Adrenal gland (tissue), 12 donors: ENCODE measurements around the gene FGGY. TPM values are rescaled to one million over a fixed set of nuclear protein-coding genes. Genes with fewer than 3 reads are reported as not detected.

Source experiments
- DNase-seq, 7 donors: peaks; one replicate each; pipeline ENCODE4 v3.0.0-alpha.2; 2019 to 2020
- H3K27ac ChIP-seq, 5 donors: fragments of 200-600 bp; sonication (generic) in 4 of 5; 1 replicate in 3 of 5; 2 replicates in 2 of 5; pipeline versions ENCODE4 v1.5.1 to v1.8.0; 2016 to 2020; ENCODE audit warnings: mild to moderate bottlenecking in 1 of 5
- H3K27me3 ChIP-seq: fragments of 200-600 bp; 2 replicates; pipeline ENCODE4 v1.8.0; 2021
- H3K36me3 ChIP-seq, 2 donors: fragments of 200-600 bp; replicated peaks in 1 of 2; 1 replicate in 1 of 2; 2 replicates in 1 of 2; pipeline versions ENCODE4 v1.5.1 to v1.8.0; 2018 to 2022
- H3K4me1 ChIP-seq, 2 donors: fragments of 200-600 bp; replicated peaks in 1 of 2; 1 replicate in 1 of 2; 2 replicates in 1 of 2; pipeline versions ENCODE4 v1.5.1 to v1.8.0; 2018 to 2021
- H3K4me3 ChIP-seq, 4 donors: fragments of 200-600 bp; sonication (generic) in 3 of 4; one replicate each; pipeline ENCODE4 v1.5.1; 2016 to 2018
- H3K9me3 ChIP-seq, 3 donors: fragments of 200-600 bp; sonication (generic) in 1 of 3; replicated peaks in 1 of 3; 1 replicate in 2 of 3; 2 replicates in 1 of 3; pipeline versions ENCODE4 v1.5.1 to v1.8.0; 2016 to 2021
- CTCF ChIP-seq, 6 experiments: fragments of 450-650 bp in 4 of 6; fragments of 200-600 bp in 2 of 6; sonication (generic) in 1 of 6; IDR thresholded peaks; 1 replicate in 5 of 6; 2 replicates in 1 of 6; pipeline versions ENCODE4 v1.5.1 to v1.8.0; 2016 to 2021; ENCODE audit warnings: antibody characterized with exemption in 6 of 6, mild to moderate bottlenecking in 2 of 6, moderate library complexity in 1 of 6
- POLR2A ChIP-seq, 2 donors: fragments of 450-650 bp; IDR thresholded peaks; one replicate each; pipeline ENCODE4 v1.6.1; 2017; ENCODE audit warnings: antibody characterized with exemption in 2 of 2, mild to moderate bottlenecking in 2 of 2, moderate library complexity in 1 of 2
- WGBS, 4 donors: extraction: QIAGEN DNeasy Blood & Tissue Kit in 2 of 4; methylation state at CpG; one replicate each; pipeline versions ENCODE4 v1.1.5 to v1.1.7; 2013 to 2017; 5-methylcytosine and 5-hydroxymethylcytosine counted together
- intact Hi-C, 2 donors: fragments of 100-400 bp; cut with DNase I; formaldehyde crosslinking; loops; one replicate each; pipeline versions ENCODE4 v1.14.1 to v1.15.0; 2022 to 2023
- polyA plus RNA-seq, 3 donors: library from polyadenylated mRNA; stranded (reverse); fragments of 200-250 nt in 2 of 3; fragments of 350-450 nt in 1 of 3; fragmentation: Illumina TruSeq in 1 of 3; extraction: RNeasy Lipid Tissue Mini Kit (QIAGEN cat#74804) in 1 of 3; gene quantifications; one replicate each; pipeline ENCODE4 v1.2.3, GENCODE V29; 2013 to 2014
- total RNA-seq, 9 donors: library from RNA; depleted of rRNA in 4 of 9; stranded (reverse); fragments of >200 nt in 4 of 9; fragments of 120-200 nt in 1 of 9; fragmentation: NEBNext Ultra II Directional in 1 of 9; extraction: Animal tissue kit (Norgen Biotek cat#: 25700) in 1 of 9; gene quantifications; one replicate each; pipeline versions ENCODE4 v1.1.0 to v1.2.4, GENCODE V29; 2013 to 2023
- donor health status: healthy with polysubstance abuse.
- donor health status: Bipolar disorder and iron deficiency.
- donor health status: DM: yes; HTN: yes; CAD: no.
- donor health status: DM: no; HTN: no; CAD: no.
- donor health status: DM: no; HTN: no; CAD: no.
- donor health status: DM: yes; HTN: yes; CAD: no.

Gene FGGY
- total and polyA plus RNA-seq, 12 donors, result 7.4 to 75.5 (median 35.0) TPM

GRCh38 chr1:59506952-59507351 is 210.1 kb downstream of the FGGY start:
- no peaks in the 10 kb centered on the region for H3K36me3 ChIP-seq
- no peak overlapping the region for H3K4me3 ChIP-seq
- no peak for DNase-seq
- H3K4me1 ChIP-seq, result peaks cover 8 to 38% of the 10 kb centered on the region in 2 donors
- H3K9me3 ChIP-seq, result no peaks in the 10 kb centered on the region
- peak overlapping the region in 3 of 5 donors; percentile 0 to 21 (median 9) for H3K27ac ChIP-seq
- intact Hi-C loops, result no loop called here
- H3K27me3 ChIP-seq, result no peaks in the 10 kb centered on the region
- TF ChIP-seq POLR2A (IDR thresholded peaks at IDR 0.05) (no peak), CTCF (IDR thresholded peaks at IDR 0.05) (no peak)
- 66 to 73% (median 69%) methylated on average over 3 of the region's 3 CpGs for WGBS, 4 donors

DNA sequence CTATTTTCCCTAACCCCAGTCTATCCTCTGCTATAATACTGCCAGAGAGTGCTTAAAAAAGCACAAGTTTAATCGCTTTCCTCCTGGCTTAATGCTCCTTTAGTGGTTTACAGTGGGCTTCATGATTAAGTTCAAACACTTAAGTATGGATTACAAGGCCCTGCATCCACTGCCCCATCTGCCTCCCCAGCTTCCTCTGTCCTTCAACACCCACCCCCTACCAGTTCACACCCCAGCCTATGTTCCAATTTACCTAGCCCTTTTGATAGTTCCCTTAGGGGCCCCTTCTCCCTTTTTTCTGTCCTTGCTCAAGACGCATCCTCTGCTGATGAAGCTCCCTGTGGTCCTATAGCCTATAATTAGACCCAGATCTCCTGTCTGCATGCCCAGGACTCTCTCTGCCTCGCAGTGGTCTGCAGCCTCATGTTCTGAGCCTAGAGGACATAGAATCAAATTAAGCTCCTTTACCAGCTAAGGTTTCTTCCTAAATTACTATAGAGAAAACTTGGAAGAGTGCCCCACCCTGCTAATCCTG is 212.5 kb downstream of the FGGY start:
- H3K9me3 ChIP-seq, result no peaks in the 10 kb centered on the region
- H3K27ac ChIP-seq, result no peak overlapping the region
- no peak for TF ChIP-seq CTCF (IDR thresholded peaks at IDR 0.05)
- no peak for TF ChIP-seq POLR2A (IDR thresholded peaks at IDR 0.05)
- H3K36me3 ChIP-seq, result no peaks in the 10 kb centered on the region
- WGBS, 4 donors, result 92 to 97% (median 95%) methylated on average over 3 of the region's 3 CpGs
- intact Hi-C loops, result no loop called here
- no peak overlapping the region for H3K4me3 ChIP-seq
- H3K27me3 ChIP-seq, result no peaks in the 10 kb centered on the region
- peaks cover 13 to 53% of the 10 kb centered on the region in 2 donors for H3K4me1 ChIP-seq
- no peak for DNase-seq

DNA sequence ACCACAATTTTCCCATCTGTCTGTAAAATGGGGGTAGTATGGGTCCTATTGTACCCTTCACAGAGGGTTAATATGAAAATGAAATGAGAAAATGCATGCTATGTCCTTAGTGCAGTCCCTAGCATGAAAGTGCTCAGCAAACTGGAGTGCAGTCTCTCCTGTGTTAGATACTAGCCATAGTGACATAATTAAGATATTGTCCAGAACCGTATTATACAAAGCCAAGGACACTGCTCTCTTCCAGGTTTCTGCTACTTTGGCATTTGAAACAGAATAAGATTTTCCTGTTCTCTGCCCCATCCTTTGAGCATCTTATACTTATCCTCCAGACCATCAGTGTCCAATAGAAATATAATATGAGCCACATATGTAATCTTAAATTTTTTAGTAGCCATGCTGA is 213.4 kb downstream of the FGGY start:
- TF ChIP-seq POLR2A (IDR thresholded peaks at IDR 0.05), result no peak
- no peak for TF ChIP-seq CTCF (IDR thresholded peaks at IDR 0.05)
- intact Hi-C loops, result no loop called here
- 17 to 70% (median 46%) methylated on average over 1 of the region's 1 CpG for WGBS, 4 donors

GRCh38 chr1:59511476-59512465 is 214.9 kb downstream of the FGGY start:
- no peak overlapping the region for H3K4me3 ChIP-seq
- intact Hi-C loops, result no loop called here
- 47 to 58% (median 53%) methylated on average over 7 of the region's 7 CpGs for WGBS, 4 donors
- no peaks in the 10 kb centered on the region for H3K9me3 ChIP-seq
- peak; percentile 49 to 82 (median 67) for DNase-seq
- peaks cover 13 to 42% of the 10 kb centered on the region in 2 donors for H3K4me1 ChIP-seq
- no peaks in the 10 kb centered on the region for H3K36me3 ChIP-seq
- H3K27ac ChIP-seq, result peak overlapping the region in 4 of 5 donors; percentile 24 to 73 (median 55)
- TF ChIP-seq POLR2A (IDR thresholded peaks at IDR 0.05) (no peak), CTCF (IDR thresholded peaks at IDR 0.05) (no peak)
- H3K27me3 ChIP-seq, result no peaks in the 10 kb centered on the region

More for the DNA sequence above, 213.4 kb downstream of the FGGY start:
- Histone ChIP-seq H3K4me3 (no peak overlapping the region), H3K27me3 (no peaks in the 10 kb centered on the region), H3K9me3 (no peaks in the 10 kb centered on the region), H3K36me3 (no peaks in the 10 kb centered on the region), H3K27ac (no peak overlapping the region), H3K4me1 (peaks cover 13 to 52% of the 10 kb centered on the region in 2 donors)
- DNase-seq, result no peak
